Thyroid gland (tissue), 4 donors: ENCODE measurements around the gene DOHH.

Experiments used
- CTCF ChIP-seq, 6 experiments: fragments of 200-600 bp in 3 of 6; fragments of 450-650 bp in 3 of 6; sonication (generic) in 3 of 6; IDR thresholded peaks; one replicate each; pipeline ENCODE4 v1.5.1; 2016 to 2019; ENCODE audit warnings: antibody characterized with exemption in 6 of 6, mild to moderate bottlenecking in 2 of 6, inconsistent platforms in 1 of 6, moderate library complexity in 1 of 6
- POLR2A ChIP-seq, 2 donors: fragments of 450-650 bp; IDR thresholded peaks; one replicate each; pipeline ENCODE4 v1.6.1; 2017; ENCODE audit warnings: antibody characterized with exemption in 2 of 2, mild to moderate bottlenecking in 2 of 2, moderate library complexity in 1 of 2

GRCh38 chr19:3474614-3475013 is 25.9 kb downstream of the DOHH start:
- TF ChIP-seq CTCF (IDR thresholded peaks at IDR 0.05) (no peak), POLR2A (IDR thresholded peaks at IDR 0.05) (no peak)
